K562 (cell line): ENCODE results near the gene CTNS. TPM values are rescaled to one million over a fixed set of nuclear protein-coding genes. Genes with fewer than 3 reads are reported as not detected.

Experiments used
- AFF1 ChIP-seq, 2 experiments: fragments of 450-650 bp; IDR thresholded peaks; 2 replicates each; pipeline ENCODE4 v1.6.1; 2018; ENCODE audit warnings: mild to moderate bottlenecking in 2 of 2, low read depth in 1 of 2; ENCODE audit not compliant: partially characterized antibody in 2 of 2
- ARID1B ChIP-seq: fragments of 450-650 bp; IDR thresholded peaks from 2 replicates; pipeline ENCODE4 v1.6.1; 2016; ENCODE audit warnings: antibody characterized with exemption, mild to moderate bottlenecking, inconsistent platforms
- BCOR ChIP-seq: fragments of 450-650 bp; IDR thresholded peaks from 2 replicates; pipeline ENCODE4 v1.6.1; 2016
- FOXA1 ChIP-seq: fragments of 450-650 bp; IDR thresholded peaks from 2 replicates; pipeline ENCODE4 v1.6.1; 2016; ENCODE audit warnings: mild to moderate bottlenecking, borderline replicate concordance
- JUN ChIP-seq, 2 experiments: sonication (generic) in 1 of 2; formaldehyde crosslinking in 1 of 2; IDR thresholded peaks; 2 replicates each; pipeline versions ENCODE4 v1.6.1 to v1.8.0; 2012 to 2022; ENCODE audit warnings: borderline replicate concordance in 2 of 2, mild to moderate bottlenecking in 2 of 2, improper control_type of control experiment in 1 of 2, low read depth in 1 of 2, low read length in 1 of 2, missing genetic modification reagents in 1 of 2
- KLF6 ChIP-seq: fragments of 250-450 bp; sonication (Bioruptor Pico); IDR thresholded peaks from 2 replicates; pipeline ENCODE4 v1.4.0; 2020; ENCODE audit warnings: mild to moderate bottlenecking, moderate library complexity, borderline replicate concordance
- LCOR ChIP-seq: sonication (generic); formaldehyde crosslinking; IDR thresholded peaks from 2 replicates; pipeline ENCODE4 v1.8.0; 2022; ENCODE audit warnings: mild to moderate bottlenecking, missing genetic modification reagents
- MEIS2 ChIP-seq: fragments of 450-650 bp; IDR thresholded peaks from 2 replicates; pipeline ENCODE4 v1.6.1; 2014; ENCODE audit warnings: mild to moderate bottlenecking; ENCODE audit not compliant: partially characterized antibody
- NCOR1 ChIP-seq: fragments of 450-650 bp; IDR thresholded peaks from 2 replicates; pipeline ENCODE4 v1.6.1; 2016; ENCODE audit warnings: mild to moderate bottlenecking, moderate library complexity
- POLR2B ChIP-seq: fragments of 450-650 bp; IDR thresholded peaks from 2 replicates; pipeline ENCODE4 v1.6.1; 2018; ENCODE audit warnings: low read depth; ENCODE audit not compliant: partially characterized antibody
- RAD21 ChIP-seq, 2 experiments: fragments of 250-450 bp in 1 of 2; fragments of 450-650 bp in 1 of 2; sonication (Bioruptor Pico) in 1 of 2; formaldehyde crosslinking in 1 of 2; IDR thresholded peaks in 1 of 2; conservative IDR thresholded peaks in 1 of 2; 2 replicates each; pipeline versions ENCODE4 v1.4.0 to v1.8.0; 2020 to 2022; ENCODE audit warnings: mild to moderate bottlenecking in 2 of 2, moderate library complexity in 1 of 2
- SMAD4 ChIP-seq: fragments of 250-450 bp; sonication (Bioruptor Pico); conservative IDR thresholded peaks from 2 replicates; pipeline ENCODE4 v1.8.0; 2021; ENCODE audit warnings: inconsistent platforms, mild to moderate bottlenecking, moderate library complexity
- SMARCA4 ChIP-seq: fragments of 450-650 bp; IDR thresholded peaks from 2 replicates; pipeline ENCODE4 v1.6.1; 2016
- SRF ChIP-seq, 2 experiments: fragments of 250-450, 450-650 bp in 1 of 2; sonication (Bioruptor Pico) in 1 of 2; sonication (generic) in 1 of 2; formaldehyde crosslinking; IDR thresholded peaks; 2 replicates each; pipeline versions ENCODE4 v1.5.0 to v1.5.1; 2020 to 2022; ENCODE audit warnings: mild to moderate bottlenecking in 1 of 2, missing genetic modification reagents in 1 of 2
- TEAD1 ChIP-seq, 2 experiments: fragments of 450-650 bp in 1 of 2; sonication (generic) in 1 of 2; formaldehyde crosslinking; IDR thresholded peaks; 2 replicates each; pipeline versions ENCODE4 v1.4.0 to v1.8.0; 2020 to 2022; ENCODE audit warnings: mild to moderate bottlenecking in 2 of 2, missing genetic modification reagents in 1 of 2
- ZNF12 ChIP-seq: sonication (generic); formaldehyde crosslinking; IDR thresholded peaks from 2 replicates; pipeline ENCODE4 v1.4.0; 2020; ENCODE audit warnings: mild to moderate bottlenecking, missing genetic modification reagents
- ZNF785 ChIP-seq: fragments of 250-450 bp; sonication (Bioruptor Pico); IDR thresholded peaks from 2 replicates; pipeline ENCODE4 v1.4.0; 2020; ENCODE audit warnings: mild to moderate bottlenecking
- polyA plus RNA-seq, 8 experiments: library from polyadenylated mRNA; depleted of rRNA in 4 of 8; stranded (reverse) in 5 of 8; unstranded in 3 of 8; fragments of >200 nt; fragmentation: Nextera tagmentation in 2 of 8; fragmentation: Illumina TruSeq in 1 of 8; extraction: Ambion mirVana in 2 of 8; extraction: Trizol in 1 of 8; gene quantifications; 2 replicates each; pipeline versions ENCODE4 v1.2.1 to v1.2.3, GENCODE V29; 2011 to 2014; ENCODE audit warnings: inconsistent platforms in 1 of 8, missing spikeins in 1 of 8
- total RNA-seq, 7 experiments: library from RNA; depleted of rRNA in 6 of 7; stranded (reverse); fragments of >200 nt in 6 of 7; fragmentation: Illumina TruSeq in 2 of 7; extraction: Trizol in 2 of 7; gene quantifications; 2 replicates each; pipeline versions ENCODE4 v1.2.1 to v1.2.3, GENCODE V29; 2011 to 2021; ENCODE audit warnings: low replicate concordance in 1 of 7
- TF ChIP-seq, protein P1 (sequence below), 2 experiments: fragments of 450-650 bp; conservative IDR thresholded peaks; 2 replicates each; pipeline ENCODE4 v1.6.1; 2017; ENCODE audit warnings: mild to moderate bottlenecking in 2 of 2, moderate library complexity in 2 of 2
- TF ChIP-seq, protein P2 (sequence below): fragments of 450-650 bp; IDR thresholded peaks from 2 replicates; pipeline ENCODE4 v1.6.1; 2016

Gene CTNS
- total and polyA plus RNA-seq, 9 of the 15 experiments (the other 6 are each of a cell fraction or from before 2014, with no cell fraction given): 0.66 to 8.4 (median 4.9) TPM

DNA sequence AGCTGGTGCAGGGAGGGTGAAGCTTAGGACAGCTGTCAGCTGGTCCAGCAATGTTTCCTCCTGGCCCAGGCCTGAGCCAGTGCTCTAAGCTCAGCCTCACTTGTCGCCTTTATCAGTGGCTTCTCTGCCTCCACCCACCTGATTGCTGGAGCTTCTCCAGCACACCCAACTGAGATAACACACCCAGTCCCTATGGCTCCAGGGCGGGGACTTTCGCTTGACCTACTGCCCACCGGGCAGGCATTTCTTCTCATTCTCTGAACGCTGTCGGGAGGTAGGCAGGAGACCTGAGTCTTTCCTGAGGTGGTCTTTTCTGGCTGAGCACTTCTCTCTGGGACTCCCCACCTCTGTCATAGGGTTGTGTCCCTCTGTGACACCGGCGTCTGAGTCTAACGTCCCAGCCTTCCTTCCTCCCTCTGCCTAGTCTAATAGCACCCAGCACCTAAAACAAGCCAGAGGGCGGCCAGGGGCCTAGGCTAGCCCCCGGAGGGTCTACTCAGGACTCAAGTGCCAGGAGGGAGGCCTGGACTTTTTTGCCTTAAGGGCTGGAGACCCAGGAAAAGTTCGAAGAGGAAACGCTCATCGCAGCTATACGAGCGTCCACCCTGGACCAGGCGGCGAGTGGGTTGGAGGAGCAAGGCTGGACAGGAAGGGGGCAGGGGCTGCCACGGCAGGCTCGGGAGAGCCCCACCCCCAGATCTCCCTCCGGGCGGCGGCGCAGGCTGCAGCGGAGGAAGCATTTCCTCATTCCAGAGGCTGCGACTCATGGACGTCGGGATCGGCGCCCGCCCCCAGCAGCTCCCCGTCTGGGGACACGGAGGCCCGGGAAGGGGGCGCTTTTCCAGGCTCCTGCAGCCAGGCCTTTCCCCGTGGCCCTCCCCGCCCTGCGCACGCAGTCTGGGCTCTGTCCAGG, 31.1 kb downstream of the CTNS start (continued):
- TF ChIP-seq LCOR (CRISPR knock-in tag) (0 out of 2 replicates have a peak, but pooled peaks have one; percentile 21), POLR2B (no peak), ZNF12 (CRISPR knock-in tag) (no peak), RAD21 (CRISPR knock-in tag; conservative IDR thresholded peaks at IDR 0.05 in 1 of 2, IDR thresholded peaks at IDR 0.05 in 1 of 2) (no peak), SMARCA4 (peak; percentile 45), TEAD1 (CRISPR knock-in tag; IDR thresholded peaks at IDR 0.05) (peak in 1 of 2 experiments; percentile 65; a peak in 1 of 4 replicates), SMAD4 (CRISPR knock-in tag) (0 out of 2 replicates have a peak, but pooled peaks have one; percentile 29), SRF (CRISPR knock-in tag; IDR thresholded peaks at IDR 0.05) (peak in 1 of 2 experiments; percentile 82; a peak in 1 of 4 replicates), MEIS2 (peak; percentile 29), JUN (IDR thresholded peaks at IDR 0.05; ENCODE audit: borderline replicate concordance, low read depth, low read length) (no peak), JUN (CRISPR knock-in tag; IDR thresholded peaks at IDR 0.05; ENCODE audit: borderline replicate concordance) (no peak), ARID1B (peak; percentile 62), NCOR1 (peak; percentile 27; the same call in 1 of the 2 replicates), ZNF785 (CRISPR knock-in tag) (no peak), BCOR (0 out of 2 replicates have a peak, but pooled peaks have one; percentile 32), FOXA1 (no peak), KLF6 (no peak), AFF1 (IDR thresholded peaks at IDR 0.05; ENCODE audit: low read depth in 1 of 2, partially characterized antibody in 2 of 2) (no peak)
- TF ChIP-seq, protein P1, sequence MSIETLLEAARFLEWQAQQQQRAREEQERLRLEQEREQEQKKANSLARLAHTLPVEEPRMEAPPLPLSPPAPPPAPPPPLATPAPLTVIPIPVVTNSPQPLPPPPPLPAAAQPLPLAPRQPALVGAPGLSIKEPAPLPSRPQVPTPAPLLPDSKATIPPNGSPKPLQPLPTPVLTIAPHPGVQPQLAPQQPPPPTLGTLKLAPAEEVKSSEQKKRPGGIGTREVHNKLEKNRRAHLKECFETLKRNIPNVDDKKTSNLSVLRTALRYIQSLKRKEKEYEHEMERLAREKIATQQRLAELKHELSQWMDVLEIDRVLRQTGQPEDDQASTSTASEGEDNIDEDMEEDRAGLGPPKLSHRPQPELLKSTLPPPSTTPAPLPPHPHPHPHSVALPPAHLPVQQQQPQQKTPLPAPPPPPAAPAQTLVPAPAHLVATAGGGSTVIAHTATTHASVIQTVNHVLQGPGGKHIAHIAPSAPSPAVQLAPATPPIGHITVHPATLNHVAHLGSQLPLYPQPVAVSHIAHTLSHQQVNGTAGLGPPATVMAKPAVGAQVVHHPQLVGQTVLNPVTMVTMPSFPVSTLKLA (conservative IDR thresholded peaks at IDR 0.05): peak in 1 of 2 experiments; percentile 9; a peak in 1 of 4 replicates
- TF ChIP-seq, protein P2, sequence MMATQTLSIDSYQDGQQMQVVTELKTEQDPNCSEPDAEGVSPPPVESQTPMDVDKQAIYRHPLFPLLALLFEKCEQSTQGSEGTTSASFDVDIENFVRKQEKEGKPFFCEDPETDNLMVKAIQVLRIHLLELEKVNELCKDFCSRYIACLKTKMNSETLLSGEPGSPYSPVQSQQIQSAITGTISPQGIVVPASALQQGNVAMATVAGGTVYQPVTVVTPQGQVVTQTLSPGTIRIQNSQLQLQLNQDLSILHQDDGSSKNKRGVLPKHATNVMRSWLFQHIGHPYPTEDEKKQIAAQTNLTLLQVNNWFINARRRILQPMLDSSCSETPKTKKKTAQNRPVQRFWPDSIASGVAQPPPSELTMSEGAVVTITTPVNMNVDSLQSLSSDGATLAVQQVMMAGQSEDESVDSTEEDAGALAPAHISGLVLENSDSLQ: peak; percentile 42
